PC-3 (cell line): ENCODE data around the gene POR. TPM values are rescaled to one million over a fixed set of nuclear protein-coding genes. Genes with fewer than 3 reads are reported as not detected.

Experiments used
- ATAC-seq: fragments of 200-7000 bp; cut with Tn5 transposase; 2 replicates; pipeline ENCODE4 v1.9.1; 2020; ENCODE audit warnings: mild to moderate bottlenecking, moderate library complexity
- BruUV-seq: library from RNA; stranded (reverse); fragments of 400-500 nt; replicated peaks from 2 replicates; lab custom pipeline; 2021; lab: Mats Ljungman, UMichigan
- CTCF ChIA-PET: fragments of 300-600 bp; sonication (Branson Sonifier 250); formaldehyde crosslinking; loops from one replicate; lab custom pipeline; 2022; ENCODE audit warnings: antibody characterized with exemption; lab: Charles Lee
- POLR2A ChIA-PET: fragments of 300-600 bp; sonication (Branson Sonifier 250); formaldehyde crosslinking; loops from one replicate; lab custom pipeline; 2022; ENCODE audit warnings: antibody characterized with exemption; ENCODE audit not compliant: unreplicated experiment; lab: Charles Lee
- DNase-seq: peaks from one replicate; pipeline ENCODE4 v3.0.0-alpha.2; 2015
- H2AFZ ChIP-seq: fragments of 300-600 bp; sonication (generic); 2 replicates; pipeline ENCODE4 v1.6.0; 2016; ENCODE audit warnings: antibody characterized with exemption, low read length
- H3F3A ChIP-seq: fragments of 300-600 bp; sonication (generic); one replicate; pipeline ENCODE4 v1.6.0; 2017; ENCODE audit warnings: antibody characterized with exemption, low read length, control low read depth, mild to moderate bottlenecking; ENCODE audit not compliant: unreplicated experiment
- H3K27ac ChIP-seq: fragments of 300-600 bp; sonication (generic); 2 replicates; pipeline ENCODE4 v1.5.1; 2016; ENCODE audit warnings: mild to moderate bottlenecking, low read length
- H3K27me3 ChIP-seq: fragments of 300-600 bp; sonication (generic); 2 replicates; pipeline ENCODE4 v1.6.1; 2016; ENCODE audit warnings: low read length, mixed read lengths
- H3K36me3 ChIP-seq: fragments of 300-600 bp; sonication (generic); 2 replicates; pipeline ENCODE4 v1.6.1; 2016; ENCODE audit warnings: low read depth, mixed run types, low read length, mixed read lengths
- H3K4me1 ChIP-seq: fragments of 300-600 bp; sonication (generic); 2 replicates; pipeline ENCODE4 v1.5.1; 2016; ENCODE audit warnings: low read length; ENCODE audit not compliant: insufficient read depth
- H3K4me2 ChIP-seq: fragments of 300-600 bp; sonication (generic); 2 replicates; pipeline ENCODE4 v1.6.0; 2016; ENCODE audit warnings: low read length
- H3K4me3 ChIP-seq: fragments of 300-600 bp; sonication (generic); 2 replicates; pipeline ENCODE4 v1.5.1; 2016; ENCODE audit warnings: mild to moderate bottlenecking, low read length, mixed read lengths
- H3K79me2 ChIP-seq: fragments of 300-600 bp; sonication (generic); 2 replicates; pipeline ENCODE4 v1.6.1; 2017; ENCODE audit warnings: low read length, mixed read lengths
- H3K9ac ChIP-seq: fragments of 300-600 bp; sonication (generic); 2 replicates; pipeline ENCODE4 v1.6.0; 2016; ENCODE audit warnings: mild to moderate bottlenecking, low read length
- H3K9me2 ChIP-seq: fragments of 300-600 bp; sonication (generic); replicated peaks from 2 replicates; pipeline ENCODE4 v1.6.1; 2016; ENCODE audit warnings: mixed run types, low read length, mixed read lengths
- H3K9me3 ChIP-seq: fragments of 300-600 bp; sonication (generic); 2 replicates; pipeline ENCODE4 v1.6.1; 2016; ENCODE audit warnings: low read length, mixed read lengths
- H4K20me1 ChIP-seq: fragments of 300-600 bp; sonication (generic); 2 replicates; pipeline ENCODE4 v1.6.1; 2016; ENCODE audit warnings: low read length, mixed read lengths
- EZH2 ChIP-seq: fragments of 300-600 bp; sonication (generic); IDR thresholded peaks from one replicate; pipeline ENCODE4 v1.6.1; 2017; ENCODE audit warnings: antibody characterized with exemption, mild to moderate bottlenecking, low read length; ENCODE audit not compliant: unreplicated experiment
- EZH2phosphoT487 ChIP-seq: fragments of 300-600 bp; sonication (generic); IDR thresholded peaks from 2 replicates; pipeline ENCODE4 v1.6.1; 2018; ENCODE audit warnings: mild to moderate bottlenecking, antibody characterized with exemption, low read length, borderline replicate concordance
- intact Hi-C: fragments of 100-400 bp; cut with micrococcal nuclease; formaldehyde crosslinking; loops from 2 replicates; pipeline ENCODE4 v1.9.0; 2023
- total RNA-seq: library from RNA; depleted of rRNA; stranded (reverse); fragments of >200 nt; gene quantifications from 2 replicates; pipeline ENCODE4 v1.2.3, GENCODE V29; 2014
- TF ChIP-seq, protein P1 (sequence below): fragments of 300-600 bp; sonication (generic); conservative IDR thresholded peaks from 2 replicates; pipeline ENCODE4 v1.5.1; 2017; ENCODE audit warnings: antibody characterized with exemption, low read depth, mild to moderate bottlenecking, low read length

The POR gene
- total RNA-seq, 1 experiment from 2014 or later: 112 TPM

DNA sequence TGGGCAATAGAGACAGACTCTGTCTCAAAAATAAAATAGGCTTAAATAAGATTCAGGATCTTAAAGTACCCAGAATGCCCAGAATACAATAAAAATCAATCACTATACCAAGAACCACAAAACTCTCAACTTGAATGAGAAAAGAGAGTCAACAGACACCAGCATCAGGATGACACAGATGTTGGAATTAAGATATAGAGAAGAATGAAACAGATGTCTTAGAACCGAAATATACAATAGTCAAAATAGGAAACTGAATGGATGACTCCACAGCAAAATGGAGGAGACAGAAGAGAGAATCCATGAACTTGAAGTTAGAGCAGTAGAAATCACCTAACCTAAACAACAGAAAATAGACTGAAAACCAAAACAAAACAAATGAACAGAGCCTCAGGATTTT, 29.6 kb downstream of the POR start:
- no peaks in the 10 kb centered on the region for H3K9me3 ChIP-seq
- no peak overlapping the region for H3K4me3 ChIP-seq
- H3K9me2 ChIP-seq: no peaks in the 10 kb centered on the region
- 0 out of 2 replicates have a peak, but pooled peaks cover 2% of the 10 kb centered on the region for H3K36me3 ChIP-seq
- TF ChIP-seq, protein P1, sequence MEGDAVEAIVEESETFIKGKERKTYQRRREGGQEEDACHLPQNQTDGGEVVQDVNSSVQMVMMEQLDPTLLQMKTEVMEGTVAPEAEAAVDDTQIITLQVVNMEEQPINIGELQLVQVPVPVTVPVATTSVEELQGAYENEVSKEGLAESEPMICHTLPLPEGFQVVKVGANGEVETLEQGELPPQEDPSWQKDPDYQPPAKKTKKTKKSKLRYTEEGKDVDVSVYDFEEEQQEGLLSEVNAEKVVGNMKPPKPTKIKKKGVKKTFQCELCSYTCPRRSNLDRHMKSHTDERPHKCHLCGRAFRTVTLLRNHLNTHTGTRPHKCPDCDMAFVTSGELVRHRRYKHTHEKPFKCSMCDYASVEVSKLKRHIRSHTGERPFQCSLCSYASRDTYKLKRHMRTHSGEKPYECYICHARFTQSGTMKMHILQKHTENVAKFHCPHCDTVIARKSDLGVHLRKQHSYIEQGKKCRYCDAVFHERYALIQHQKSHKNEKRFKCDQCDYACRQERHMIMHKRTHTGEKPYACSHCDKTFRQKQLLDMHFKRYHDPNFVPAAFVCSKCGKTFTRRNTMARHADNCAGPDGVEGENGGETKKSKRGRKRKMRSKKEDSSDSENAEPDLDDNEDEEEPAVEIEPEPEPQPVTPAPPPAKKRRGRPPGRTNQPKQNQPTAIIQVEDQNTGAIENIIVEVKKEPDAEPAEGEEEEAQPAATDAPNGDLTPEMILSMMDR: no peak
- TF ChIP-seq EZH2 (no peak), EZH2phosphoT487 (no peak)
- no peak overlapping the region for H3K4me2 ChIP-seq
- intact Hi-C loops: loop anchor here (10.0 kb wide), 1 partner anchor 170 kb away; the partner anchor contains the start of gene CCL26
- no peaks in the 10 kb centered on the region for H3K27me3 ChIP-seq
- peaks cover 6% of the 10 kb centered on the region for H3F3A ChIP-seq
- CTCF ChIA-PET: no interaction called here
- peak overlapping the region; percentile 87 for H3K27ac ChIP-seq
- no peak for ATAC-seq
- BruUV-seq: no TSS peak
- peaks cover 26% of the 10 kb centered on the region for H3K4me1 ChIP-seq
- no peak for DNase-seq
- H4K20me1 ChIP-seq: no peaks in the 10 kb centered on the region
- H3K9ac ChIP-seq: peak overlapping the region; percentile 51
- no peak overlapping the region for H2AFZ ChIP-seq
- peaks cover 11% of the 10 kb centered on the region for H3K79me2 ChIP-seq
- POLR2A ChIA-PET: no interaction called here

DNA sequence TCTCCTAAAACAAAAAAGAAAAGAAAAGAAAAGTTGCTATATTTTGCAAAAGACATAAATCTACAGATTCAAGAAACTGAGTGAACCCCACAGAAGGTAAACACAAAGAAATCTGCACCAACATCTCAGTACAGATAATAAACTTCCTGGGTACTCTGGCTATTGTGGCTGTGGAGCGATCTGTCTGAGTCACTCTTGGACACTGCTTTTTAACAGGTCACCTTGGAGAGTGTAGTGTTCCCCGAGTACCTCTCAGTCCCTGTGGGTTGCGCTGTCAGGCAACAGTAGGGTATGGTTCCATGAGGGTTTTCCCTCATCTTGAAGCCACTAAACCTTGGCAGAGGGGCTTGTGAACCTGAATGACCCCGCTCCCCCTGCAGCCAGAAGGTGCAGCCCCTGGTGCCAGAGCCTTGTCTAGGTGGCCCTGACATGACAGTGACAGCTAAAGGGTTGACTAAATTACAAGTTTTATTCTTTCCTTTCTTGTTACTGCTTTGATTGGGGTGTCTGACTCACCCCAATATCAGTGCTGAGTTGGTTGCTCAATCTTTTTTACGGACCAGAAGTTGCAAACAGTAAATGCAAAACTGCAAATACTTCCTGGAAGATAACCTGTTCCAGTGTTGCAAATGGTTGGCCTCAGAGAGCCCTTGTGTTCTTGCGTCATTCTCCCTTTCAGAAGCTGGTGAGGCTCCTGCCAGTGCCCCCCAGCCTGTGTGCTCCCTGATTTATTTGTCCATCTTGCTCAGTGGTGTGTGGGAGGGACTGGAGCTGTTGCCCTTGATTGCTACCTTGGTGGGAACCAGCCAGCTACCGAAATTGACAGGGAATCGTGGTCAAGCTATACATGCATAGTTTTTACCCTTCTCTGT, 30.6 kb downstream of the POR start:
- no peaks in the 10 kb centered on the region for H3K9me2 ChIP-seq
- no peak overlapping the region for H3K4me3 ChIP-seq
- no peaks in the 10 kb centered on the region for H3K27me3 ChIP-seq
- TF ChIP-seq EZH2phosphoT487: no peak
- no peak for TF ChIP-seq EZH2
- TF ChIP-seq, protein P1: no peak
- H3K4me1 ChIP-seq: peaks cover 26% of the 10 kb centered on the region
- intact Hi-C loops: loop anchor here (10.0 kb wide), 1 partner anchor 171 kb away; the partner anchor contains the start of gene CCL26
- CTCF ChIA-PET: no interaction called here
- ATAC-seq: peak; percentile 60
- peaks cover 6% of the 10 kb centered on the region for H3F3A ChIP-seq
- no TSS peak for BruUV-seq
- H4K20me1 ChIP-seq: no peaks in the 10 kb centered on the region
- H3K4me2 ChIP-seq: no peak overlapping the region
- H3K36me3 ChIP-seq: 0 out of 2 replicates have a peak, but pooled peaks cover 2% of the 10 kb centered on the region
- H2AFZ ChIP-seq: no peak overlapping the region
- no peaks in the 10 kb centered on the region for H3K9me3 ChIP-seq
- peak overlapping the region; percentile 26; the same call in 1 of the 2 replicates for H3K27ac ChIP-seq
- no peak overlapping the region for H3K9ac ChIP-seq
- H3K79me2 ChIP-seq: peaks cover 11% of the 10 kb centered on the region
- DNase-seq: peak; percentile 46
- POLR2A ChIA-PET: no interaction called here
